Esophagus squamous epithelium (tissue), 5 donors: ENCODE results near the gene PANK4. TPM values are rescaled to one million over a fixed set of nuclear protein-coding genes. Genes with fewer than 3 reads are reported as not detected.

Experiments
- DNase-seq: peaks from one replicate; lab custom pipeline; 2025; lab: John Stamatoyannopoulos, UW
- H3K27ac ChIP-seq, 4 donors: fragments of 200-600 bp; sonication (generic); one replicate each; pipeline ENCODE4 v1.5.1; 2016 to 2019; ENCODE audit warnings: mild to moderate bottlenecking in 1 of 4
- H3K27me3 ChIP-seq, 4 donors: fragments of 200-600 bp; sonication (generic); 1 replicate in 3 of 4; 2 replicates in 1 of 4; pipeline versions ENCODE4 v1.5.1 to v1.6.0; 2017 to 2021; ENCODE audit warnings: antibody characterized with exemption in 1 of 4
- H3K36me3 ChIP-seq, 3 donors: fragments of 200-600 bp; sonication (generic); one replicate each; pipeline ENCODE4 v1.5.1; 2016 to 2019
- H3K4me1 ChIP-seq, 3 donors: fragments of 200-600 bp; sonication (generic); one replicate each; pipeline ENCODE4 v1.5.1; 2017 to 2019
- H3K4me3 ChIP-seq, 4 donors: fragments of 200-600 bp; sonication (generic); 1 replicate in 3 of 4; 2 replicates in 1 of 4; pipeline ENCODE4 v1.5.1; 2016 to 2019; ENCODE audit warnings: mild to moderate bottlenecking in 2 of 4, moderate library complexity in 1 of 4
- H3K9me3 ChIP-seq, 3 donors: fragments of 200-600 bp; sonication (generic); one replicate each; pipeline ENCODE4 v1.5.1; 2016 to 2019
- POLR2A ChIP-seq, 4 donors: fragments of 450-650 bp; IDR thresholded peaks; one replicate each; pipeline ENCODE4 v1.6.1; 2017; ENCODE audit warnings: antibody characterized with exemption in 4 of 4, mild to moderate bottlenecking in 4 of 4, moderate library complexity in 3 of 4
- WGBS, 2 donors: methylation state at CpG; one replicate each; pipeline ENCODE4 v1.1.5; 2018; 5-methylcytosine and 5-hydroxymethylcytosine counted together
- intact Hi-C: fragments of 100-400 bp; cut with DNase I; formaldehyde crosslinking; loops from one replicate; pipeline ENCODE4 v1.15.0; 2022
- total RNA-seq, 4 donors: library from RNA; depleted of rRNA; stranded (reverse); fragments of >200 nt; gene quantifications; one replicate each; pipeline ENCODE4 v1.1.0, GENCODE V29; 2016
- TF ChIP-seq, protein P1 (sequence below), 6 experiments: fragments of 450-650 bp in 4 of 6; fragments of 200-600 bp in 2 of 6; sonication (generic) in 2 of 6; IDR thresholded peaks; one replicate each; pipeline ENCODE4 v1.5.1; 2016 to 2019; ENCODE audit warnings: antibody characterized with exemption in 6 of 6, mild to moderate bottlenecking in 4 of 6, moderate library complexity in 4 of 6
- donor health status: DM: yes; HTN: yes; CAD: no.

The PANK4 gene
- total RNA-seq, 4 donors from 2014 or later = 11.8 to 29.1 (median 17.0) TPM

DNA sequence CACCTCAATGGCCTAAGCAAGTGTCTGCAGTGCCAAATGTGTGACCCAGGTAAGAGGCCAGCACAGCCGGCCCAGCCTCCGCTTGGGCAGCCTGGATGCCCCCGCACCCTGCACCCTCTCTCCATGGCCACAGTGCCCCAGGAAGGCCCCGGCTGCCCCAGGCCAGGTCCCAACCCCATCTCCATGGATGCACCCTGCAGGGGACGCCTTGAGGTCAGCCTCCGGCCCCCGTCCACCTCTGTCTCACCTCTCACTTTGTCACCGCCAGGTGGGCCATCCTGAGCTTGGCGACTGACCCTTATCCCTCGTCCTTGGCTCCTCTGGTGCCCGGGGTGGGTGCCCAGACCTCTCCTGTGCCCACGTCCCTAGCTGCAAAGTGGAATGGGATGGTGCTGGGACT is 32.0 kb upstream of the PANK4 start:
- Histone ChIP-seq H3K27me3 (no peaks in the 10 kb centered on the region), H3K27ac (no peak overlapping the region), H3K36me3 (peaks cover 10 to 54% (median 15%) of the 10 kb centered on the region in 3 donors), H3K4me1 (peaks cover 22 to 59% (median 34%) of the 10 kb centered on the region in 3 donors), H3K9me3 (no peaks in the 10 kb centered on the region), H3K4me3 (no peak overlapping the region)
- 85 to 86% methylated on average over 4 to 6 of the region's 12 CpGs for WGBS, 2 donors
- DNase-seq = no peak
- TF ChIP-seq, protein P1, sequence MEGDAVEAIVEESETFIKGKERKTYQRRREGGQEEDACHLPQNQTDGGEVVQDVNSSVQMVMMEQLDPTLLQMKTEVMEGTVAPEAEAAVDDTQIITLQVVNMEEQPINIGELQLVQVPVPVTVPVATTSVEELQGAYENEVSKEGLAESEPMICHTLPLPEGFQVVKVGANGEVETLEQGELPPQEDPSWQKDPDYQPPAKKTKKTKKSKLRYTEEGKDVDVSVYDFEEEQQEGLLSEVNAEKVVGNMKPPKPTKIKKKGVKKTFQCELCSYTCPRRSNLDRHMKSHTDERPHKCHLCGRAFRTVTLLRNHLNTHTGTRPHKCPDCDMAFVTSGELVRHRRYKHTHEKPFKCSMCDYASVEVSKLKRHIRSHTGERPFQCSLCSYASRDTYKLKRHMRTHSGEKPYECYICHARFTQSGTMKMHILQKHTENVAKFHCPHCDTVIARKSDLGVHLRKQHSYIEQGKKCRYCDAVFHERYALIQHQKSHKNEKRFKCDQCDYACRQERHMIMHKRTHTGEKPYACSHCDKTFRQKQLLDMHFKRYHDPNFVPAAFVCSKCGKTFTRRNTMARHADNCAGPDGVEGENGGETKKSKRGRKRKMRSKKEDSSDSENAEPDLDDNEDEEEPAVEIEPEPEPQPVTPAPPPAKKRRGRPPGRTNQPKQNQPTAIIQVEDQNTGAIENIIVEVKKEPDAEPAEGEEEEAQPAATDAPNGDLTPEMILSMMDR (IDR thresholded peaks at IDR 0.05) = no peak
- TF ChIP-seq POLR2A (IDR thresholded peaks at IDR 0.05) = no peak
- intact Hi-C loops = no loop called here

DNA sequence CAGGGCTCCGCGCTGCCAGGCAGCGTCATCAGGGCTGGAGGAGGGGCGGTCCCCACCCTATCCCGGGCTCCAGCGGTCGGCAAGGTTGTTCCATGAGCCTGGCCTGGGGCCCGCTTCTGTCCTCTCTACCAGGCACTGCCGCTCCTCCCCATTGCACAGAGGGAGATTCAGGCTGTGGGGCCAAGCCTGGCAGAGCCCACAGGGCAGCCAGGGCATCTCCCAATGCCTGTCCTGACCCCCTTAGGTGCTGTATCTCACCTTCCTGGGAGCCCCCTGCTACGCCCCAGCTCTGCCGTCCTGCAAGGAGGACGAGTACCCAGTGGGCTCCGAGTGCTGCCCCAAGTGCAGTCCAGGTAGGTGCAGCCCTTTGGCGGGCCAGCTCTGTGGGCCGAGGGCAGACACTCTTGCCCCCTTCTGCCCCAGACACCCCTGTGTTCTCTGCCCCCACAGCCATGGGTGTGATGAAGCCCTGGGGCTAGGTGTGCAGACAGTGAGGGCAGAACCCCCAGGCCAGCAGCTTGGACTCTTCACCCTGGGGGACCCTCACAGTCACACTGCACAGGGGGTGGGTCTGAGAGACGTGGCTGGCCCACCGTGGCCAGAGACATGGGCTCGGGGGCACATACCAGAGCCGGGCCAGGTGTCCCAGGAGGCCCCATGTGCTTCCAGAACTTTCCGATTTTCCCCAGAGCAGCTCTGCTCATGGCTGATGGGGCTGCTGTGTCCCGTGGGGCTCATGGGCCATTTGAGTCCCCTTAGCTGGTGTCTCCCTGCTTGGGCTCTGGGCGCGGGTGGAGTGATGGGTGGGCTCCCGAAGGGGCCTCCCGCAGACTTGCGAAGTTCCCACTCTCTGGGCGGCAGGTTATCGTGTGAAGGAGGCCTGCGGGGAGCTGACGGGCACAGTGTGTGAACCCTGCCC is 31.3 kb upstream of the PANK4 start:
- WGBS, 2 donors = 62 to 100% methylated on average over 1 to 4 of the region's 30 CpGs
- TF ChIP-seq, protein P1 (IDR thresholded peaks at IDR 0.05) = no peak
- TF ChIP-seq POLR2A (IDR thresholded peaks at IDR 0.05) = no peak
- Histone ChIP-seq H3K36me3 (peaks cover 6 to 47% (median 15%) of the 10 kb centered on the region in 3 donors), H3K4me3 (peak overlapping the region; percentile 55 to 79 (median 68)), H3K27ac (peak overlapping the region; percentile 89 to 96 (median 90)), H3K9me3 (no peaks in the 10 kb centered on the region), H3K4me1 (peaks cover 22 to 59% (median 34%) of the 10 kb centered on the region in 3 donors), H3K27me3 (no peaks in the 10 kb centered on the region)
- DNase-seq = no peak
- intact Hi-C loops = no loop called here

DNA sequence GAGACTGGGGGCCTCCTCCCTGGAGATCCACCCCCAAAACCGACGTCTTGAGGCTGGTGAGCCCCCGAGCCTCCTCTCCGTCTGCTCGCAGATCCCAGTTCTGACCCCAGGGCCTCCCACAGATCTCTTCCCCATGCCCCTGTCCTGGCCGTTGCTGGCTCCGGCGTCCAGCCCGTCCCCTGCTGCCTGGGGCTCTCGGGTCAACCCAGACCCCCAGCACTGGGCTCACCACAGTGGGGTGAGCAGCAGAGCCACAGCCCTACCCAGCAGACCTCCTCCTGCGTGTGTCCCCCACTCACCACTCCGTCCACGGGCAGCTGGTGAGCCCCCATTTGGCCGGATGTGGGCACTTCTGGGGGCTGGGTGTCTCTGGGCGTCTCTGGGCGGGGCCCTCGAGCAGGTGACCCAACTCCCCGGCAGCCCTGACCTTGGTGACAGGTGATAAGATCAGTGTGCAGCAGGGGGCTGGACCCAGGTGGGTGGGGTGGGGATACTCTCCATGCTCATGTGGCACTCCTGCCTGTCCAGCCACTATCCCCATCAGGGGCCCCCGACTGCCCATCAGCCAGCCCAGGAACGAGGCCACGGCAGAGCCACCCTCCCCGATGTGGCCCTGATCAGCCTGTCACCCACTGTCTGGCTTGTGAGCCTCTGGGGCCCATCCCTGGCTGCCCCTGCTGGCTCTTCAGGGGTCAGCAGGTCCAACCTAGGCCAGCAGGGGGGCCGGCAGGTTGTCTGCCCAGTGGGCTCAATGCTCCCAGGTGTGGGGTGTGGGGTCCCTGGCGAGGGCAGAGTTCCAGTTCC is 30.5 kb upstream of the PANK4 start:
- no peaks in the 10 kb centered on the region for H3K27me3 ChIP-seq
- H3K27ac ChIP-seq = peak overlapping the region; percentile 89 to 96 (median 90)
- H3K36me3 ChIP-seq = peaks cover 6 to 39% (median 15%) of the 10 kb centered on the region in 3 donors
- H3K4me1 ChIP-seq = peaks cover 22 to 59% (median 34%) of the 10 kb centered on the region in 3 donors
- TF ChIP-seq, protein P1 (IDR thresholded peaks at IDR 0.05) = no peak
- no peak for TF ChIP-seq POLR2A (IDR thresholded peaks at IDR 0.05)
- H3K4me3 ChIP-seq = peak overlapping the region; percentile 55 to 79 (median 68)
- intact Hi-C loops = no loop called here
- no peak for DNase-seq
- H3K9me3 ChIP-seq = no peaks in the 10 kb centered on the region
- WGBS, 2 donors = 7 to 9% methylated on average over 9 to 10 of the region's 24 CpGs

DNA sequence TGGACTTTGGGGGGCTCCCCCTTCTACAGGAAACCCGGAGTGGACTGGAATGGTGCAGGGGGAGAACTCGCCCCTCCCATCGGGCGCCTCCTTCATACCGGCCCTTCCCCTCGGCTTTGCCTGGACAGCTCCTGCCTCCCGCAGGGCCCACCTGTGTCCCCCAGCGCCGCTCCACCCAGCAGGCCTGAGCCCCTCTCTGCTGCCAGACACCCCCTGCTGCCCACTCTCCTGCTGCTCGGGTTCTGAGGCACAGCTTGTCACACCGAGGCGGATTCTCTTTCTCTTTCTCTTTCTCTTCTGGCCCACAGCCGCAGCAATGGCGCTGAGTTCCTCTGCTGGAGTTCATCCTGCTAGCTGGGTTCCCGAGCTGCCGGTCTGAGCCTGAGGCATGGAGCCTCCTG is 29.9 kb upstream of the PANK4 start, which contains the start of gene TNFRSF14:
TNFRSF14 (plus strand) TSS at position 95 of the 401 bp plus-strand sequence; CDS start at position 389, 294 bp downstream.
- Histone ChIP-seq H3K4me3 (peak within 1 kb of the TSS; percentile 55 to 79 (median 68)), H3K27me3 (no peaks in the 10 kb centered on the region), H3K27ac (peak within 1 kb of the TSS; percentile 89 to 96 (median 90)), H3K36me3 (peaks cover 0 to 33% (median 15%) of the 10 kb centered on the region in 3 donors), H3K9me3 (no peaks in the 10 kb centered on the region), H3K4me1 (peaks cover 22 to 59% (median 34%) of the 10 kb centered on the region in 3 donors)
- TF ChIP-seq, protein P1 (IDR thresholded peaks at IDR 0.05) = peak in 1 of 6 experiments; percentile 5
- TF ChIP-seq POLR2A (IDR thresholded peaks at IDR 0.05) = peak in 1 of 4 donors; percentile 30
- WGBS, 2 donors = 0 to 1% methylated on average over 11 to 13 of the region's 16 CpGs
- DNase-seq = no peak
- intact Hi-C loops = no loop called here
